Activated CD4-positive, alpha-beta T cell treated with anti-CD3 and anti-CD28 coated beads for 36 hours (primary cell): Measurements from ENCODE around the gene TMPRSS11B. TPM values are rescaled to one million over a fixed set of nuclear protein-coding genes. Genes with fewer than 3 reads are reported as not detected.
A peak's percentile ranks its signal among the peaks of the same experiment; 100 is the strongest.
"Not testable (repeated sequence)": the region's sequence is repeated elsewhere in the genome, so short reads cannot be mapped to it uniquely, and the experiment has no call there.

Experiments used
- ATAC-seq: fragments of 200-7000 bp; cut with Tn5 transposase; one replicate; pipeline ENCODE4 v1.10.0; 2021; ENCODE audit warnings: mild to moderate bottlenecking, moderate library complexity
- CTCF ChIA-PET: fragments of 350-600 bp; sonication (Branson Sonifier 250); formaldehyde crosslinking; loops from one replicate; lab custom pipeline; 2021; ENCODE audit warnings: antibody characterized with exemption; lab: Charles Lee
- POLR2A ChIA-PET: fragments of 350-600 bp; sonication (Branson Sonifier 250); formaldehyde crosslinking; loops from one replicate; lab custom pipeline; 2021; ENCODE audit warnings: antibody characterized with exemption, inconsistent platforms; lab: Charles Lee
- DNase-seq: peaks from one replicate; pipeline ENCODE4 v3.0.0-alpha.2; 2020
- H3K27ac Mint-ChIP-seq: one replicate; pipeline ENCODE4 v1.8.0; 2021; ENCODE audit warnings: mixed read lengths
- H3K27me3 Mint-ChIP-seq: one replicate; pipeline ENCODE4 v1.8.0; 2021; ENCODE audit warnings: mixed read lengths
- H3K36me3 Mint-ChIP-seq: one replicate; pipeline ENCODE4 v1.8.0; 2021; ENCODE audit warnings: low read depth, mixed read lengths
- H3K4me1 Mint-ChIP-seq: one replicate; pipeline ENCODE4 v1.8.0; 2021; ENCODE audit warnings: mixed read lengths
- H3K4me3 Mint-ChIP-seq: one replicate; pipeline ENCODE4 v1.8.0; 2021; ENCODE audit warnings: mild to moderate bottlenecking, moderate library complexity, mixed read lengths
- H3K9me3 Mint-ChIP-seq: one replicate; pipeline ENCODE4 v1.8.0; 2021; ENCODE audit warnings: low read depth, mixed read lengths
- intact Hi-C, 2 experiments: fragments of 100-400 bp; cut with DNase I in 1 of 2; cut with micrococcal nuclease in 1 of 2; formaldehyde crosslinking; loops; one replicate each; pipeline versions ENCODE4 v1.14.2 to v1.15.1; 2022 to 2024; cut with DNase I, micrococcal nuclease
- total RNA-seq, 2 experiments: library from RNA; stranded (reverse); gene quantifications; one replicate each; pipeline ENCODE4 v1.2.3, GENCODE V29; 2021

Gene TMPRSS11B
- total RNA-seq, 2 experiments from 2014 or later: not detected

- no peak overlapping the region for H3K4me3 Mint-ChIP-seq
- ATAC-seq (peak; percentile 47), DNase-seq (no peak)
- H3K4me1 Mint-ChIP-seq: no peaks in the 10 kb centered on the region
- intact Hi-C loops: no loop called here
- POLR2A ChIA-PET: interaction anchor here (0.6 kb wide), 1 partner anchor 71 kb away, joined by 3 read pairs; no protein-coding TSS in a partner anchor
- peaks cover 17% of the 10 kb centered on the region for H3K27me3 Mint-ChIP-seq
- H3K27ac Mint-ChIP-seq: no peak overlapping the region
- no peaks in the 10 kb centered on the region for H3K9me3 Mint-ChIP-seq
- CTCF ChIA-PET: no interaction called here
- H3K36me3 Mint-ChIP-seq: no peaks in the 10 kb centered on the region
These were observed 27.4 kb downstream of the TMPRSS11B start for GRCh38 chr4:68218044-68218443.

DNA sequence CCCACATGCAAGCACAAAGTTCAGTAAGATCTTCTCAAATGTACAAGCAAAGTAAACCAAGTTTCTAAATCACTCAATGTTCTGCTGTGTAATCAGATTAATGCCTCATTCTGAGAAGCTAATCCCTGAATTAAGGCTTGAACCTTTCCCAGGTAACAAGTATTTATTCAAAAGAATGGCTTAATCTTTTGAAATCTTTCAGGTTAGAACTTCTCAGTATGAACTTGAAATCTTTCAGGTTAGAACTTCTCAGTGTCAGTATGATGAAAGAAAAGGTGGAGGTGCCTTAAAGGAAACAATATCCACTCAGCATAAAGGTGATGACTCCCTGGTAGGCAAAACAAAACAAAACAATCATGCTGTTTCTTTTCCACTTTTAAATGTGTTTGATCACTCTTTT, 29.0 kb downstream of the TMPRSS11B start:
- ChIA-PET CTCF (interaction anchor here (0.7 kb wide), 1 partner anchor 126 kb away, joined by 3 read pairs; no protein-coding TSS in a partner anchor), POLR2A (no interaction called here)
- no peaks in the 10 kb centered on the region for H3K9me3 Mint-ChIP-seq
- H3K27me3 Mint-ChIP-seq: peaks cover 22% of the 10 kb centered on the region
- H3K27ac Mint-ChIP-seq: no peak overlapping the region
- intact Hi-C loops: no loop called here
- ATAC-seq (no peak), DNase-seq (no peak)
- H3K36me3 Mint-ChIP-seq: no peaks in the 10 kb centered on the region
- no peaks in the 10 kb centered on the region for H3K4me1 Mint-ChIP-seq
- H3K4me3 Mint-ChIP-seq: no peak overlapping the region

DNA sequence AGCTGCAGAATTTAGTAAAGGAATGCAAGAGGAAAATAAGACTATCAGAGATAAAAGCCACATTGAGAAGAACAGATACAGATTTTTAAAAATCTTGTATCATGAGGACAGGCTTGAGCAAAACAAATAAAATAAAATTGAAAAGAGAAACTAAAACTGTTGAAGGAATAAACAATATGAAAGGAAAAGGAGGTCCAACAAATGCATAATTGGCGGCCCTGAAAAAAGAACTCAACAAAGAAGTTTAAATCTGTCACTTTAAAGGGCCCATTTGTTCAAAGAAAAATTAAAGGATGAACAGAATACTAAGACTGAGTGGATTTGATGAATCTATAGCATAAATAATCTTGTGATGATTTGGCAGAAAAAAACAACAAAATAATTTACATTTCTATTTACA, 36.5 kb downstream of the TMPRSS11B start:
- Mint-ChIP-seq H3K9me3 (peaks cover 12% of the 10 kb centered on the region), H3K4me1 (no peaks in the 10 kb centered on the region), H3K27me3 (peaks cover 5% of the 10 kb centered on the region), H3K27ac (no peak overlapping the region), H3K4me3 (no peak overlapping the region), H3K36me3 (no peaks in the 10 kb centered on the region)
- POLR2A ChIA-PET: no interaction called here
- intact Hi-C loops: no loop called here
- ATAC-seq (no peak), DNase-seq (no peak)
- CTCF ChIA-PET: no interaction called here

GRCh38 chr4:68194305-68194704, 51.2 kb downstream of the TMPRSS11B start:
- H3K4me1 Mint-ChIP-seq, H3K27me3 Mint-ChIP-seq, H3K27ac Mint-ChIP-seq, H3K4me3 Mint-ChIP-seq, DNase-seq, intact Hi-C loops, H3K9me3 Mint-ChIP-seq, H3K36me3 Mint-ChIP-seq, ATAC-seq, POLR2A ChIA-PET: not testable (repeated sequence)
- CTCF ChIA-PET: interaction anchor here (0.6 kb wide), 1 partner anchor 204 kb away, joined by 5 read pairs; no protein-coding TSS in a partner anchor

- no peak for DNase-seq
- peaks cover 2% of the 10 kb centered on the region for H3K9me3 Mint-ChIP-seq
- no peaks in the 10 kb centered on the region for H3K4me1 Mint-ChIP-seq
- H3K27ac Mint-ChIP-seq: no peak overlapping the region
- no peaks in the 10 kb centered on the region for H3K36me3 Mint-ChIP-seq
- POLR2A ChIA-PET: no interaction called here
- intact Hi-C loops: no loop called here
- H3K4me3 Mint-ChIP-seq: no peak overlapping the region
- ATAC-seq: no peak
- H3K27me3 Mint-ChIP-seq: peaks cover 9% of the 10 kb centered on the region
- CTCF ChIA-PET: interaction anchor here (1.2 kb wide), 1 partner anchor 17 kb away, joined by 3 read pairs; no protein-coding TSS in a partner anchor
These were observed 52.3 kb downstream of the TMPRSS11B start for GRCh38 chr4:68193194-68193593.

- Mint-ChIP-seq H3K4me1 (no peaks in the 10 kb centered on the region), H3K36me3 (no peaks in the 10 kb centered on the region), H3K27me3 (peaks cover 9% of the 10 kb centered on the region), H3K27ac (no peak overlapping the region), H3K4me3 (no peak overlapping the region), H3K9me3 (no peaks in the 10 kb centered on the region)
- no peak for ATAC-seq
- ChIA-PET CTCF (no interaction called here), POLR2A (no interaction called here)
- intact Hi-C loops: no loop called here
- DNase-seq: no peak
These were observed 58.3 kb downstream of the TMPRSS11B start for GRCh38 chr4:68187145-68187544.

- ATAC-seq (no peak), DNase-seq (no peak)
- POLR2A ChIA-PET: interaction anchor here (0.6 kb wide), 1 partner anchor 72 kb away, joined by 3 read pairs; no protein-coding TSS in a partner anchor
- no peak overlapping the region for H3K27ac Mint-ChIP-seq
- intact Hi-C loops: no loop called here
- H3K4me3 Mint-ChIP-seq: no peak overlapping the region
- CTCF ChIA-PET: interaction anchor here (0.6 to 1.4 kb wide), 3 partner anchors 9 to 51 kb away, joined by 3 read pairs; no protein-coding TSS in a partner anchor
- no peaks in the 10 kb centered on the region for H3K4me1 Mint-ChIP-seq
- H3K27me3 Mint-ChIP-seq: peaks cover 9% of the 10 kb centered on the region
- H3K36me3 Mint-ChIP-seq: no peaks in the 10 kb centered on the region
- no peaks in the 10 kb centered on the region for H3K9me3 Mint-ChIP-seq
These were observed 60.6 kb downstream of the TMPRSS11B start for GRCh38 chr4:68184923-68185322.

- Mint-ChIP-seq H3K4me3 (no peak overlapping the region), H3K27ac (no peak overlapping the region), H3K9me3 (no peaks in the 10 kb centered on the region), H3K4me1 (no peaks in the 10 kb centered on the region), H3K27me3 (peaks cover 6% of the 10 kb centered on the region), H3K36me3 (no peaks in the 10 kb centered on the region)
- intact Hi-C loops: no loop called here
- POLR2A ChIA-PET: no interaction called here
- CTCF ChIA-PET: interaction anchor here (0.7 kb wide), 1 partner anchor 9 kb away, joined by 4 read pairs; no protein-coding TSS in a partner anchor
- DNase-seq (no peak), ATAC-seq (no peak)
These were observed 62.1 kb downstream of the TMPRSS11B start for GRCh38 chr4:68183417-68183816.

GRCh38 chr4:68182382-68182820, 63.1 kb downstream of the TMPRSS11B start:
- Mint-ChIP-seq H3K9me3 (no peaks in the 10 kb centered on the region), H3K27ac (no peak overlapping the region), H3K4me3 (no peak overlapping the region), H3K36me3 (no peaks in the 10 kb centered on the region), H3K27me3 (peaks cover 9% of the 10 kb centered on the region), H3K4me1 (no peaks in the 10 kb centered on the region)
- DNase-seq: no peak
- CTCF ChIA-PET: no interaction called here
- POLR2A ChIA-PET: no interaction called here
- ATAC-seq: no peak
- intact Hi-C loops: no loop called here

- intact Hi-C loops: no loop called here
- no peak for ATAC-seq
- DNase-seq: no peak
- CTCF ChIA-PET: no interaction called here
- no peak overlapping the region for H3K4me3 Mint-ChIP-seq
- H3K36me3 Mint-ChIP-seq: no peaks in the 10 kb centered on the region
- H3K27me3 Mint-ChIP-seq: peaks cover 8% of the 10 kb centered on the region
- H3K4me1 Mint-ChIP-seq: no peaks in the 10 kb centered on the region
- H3K9me3 Mint-ChIP-seq: no peaks in the 10 kb centered on the region
- POLR2A ChIA-PET: no interaction called here
- H3K27ac Mint-ChIP-seq: no peak overlapping the region
These were observed 64.5 kb downstream of the TMPRSS11B start for GRCh38 chr4:68180849-68181526.

- ChIA-PET CTCF (interaction anchor here (0.6 to 1.5 kb wide), 4 partner anchors 14 to 266 kb away, joined by 3 to 4 read pairs (median 3); no protein-coding TSS in a partner anchor), POLR2A (no interaction called here)
- Mint-ChIP-seq H3K9me3 (no peaks in the 10 kb centered on the region), H3K27ac (no peak overlapping the region), H3K4me1 (no peaks in the 10 kb centered on the region), H3K27me3 (peaks cover 14% of the 10 kb centered on the region), H3K4me3 (no peak overlapping the region), H3K36me3 (no peaks in the 10 kb centered on the region)
- DNase-seq: no peak
- intact Hi-C loops: loop anchor here (5.0 to 10.0 kb wide), 3 partner anchors 198 to 430 kb away; no protein-coding TSS in a partner anchor
- no peak for ATAC-seq
These were observed 68.6 kb downstream of the TMPRSS11B start for GRCh38 chr4:68176904-68177303.
